GM21737 (cell line): ENCODE data around the gene PIEZO1.

ENCODE experiments used
- ATAC-seq: cut with Tn5 transposase; IDR thresholded peaks from one replicate; pipeline ENCODE4 v1.9.1; 2021; ENCODE audit warnings: mild to moderate bottlenecking, moderate library complexity; ENCODE audit not compliant: unreplicated experiment

PIEZO1 gene

GRCh38 chr16:88754109-88754911 is 30.7 kb downstream of the PIEZO1 start:
- no peak for ATAC-seq

- ATAC-seq, result no peak
These were observed 31.4 kb downstream of the PIEZO1 start for GRCh38 chr16:88753602-88754001.

GRCh38 chr16:88753191-88753590 is 31.8 kb downstream of the PIEZO1 start:
- no peak for ATAC-seq

- no peak for ATAC-seq
These were observed 32.5 kb downstream of the PIEZO1 start for GRCh38 chr16:88752386-88753002.

GRCh38 chr16:88750854-88751253 is 34.2 kb downstream of the PIEZO1 start:
- no peak for ATAC-seq

GRCh38 chr16:88749358-88749757 is 35.7 kb downstream of the PIEZO1 start:
- ATAC-seq, result no peak

GRCh38 chr16:88748364-88748763 is 36.7 kb downstream of the PIEZO1 start:
- ATAC-seq, result no peak

GRCh38 chr16:88747588-88748301 is 37.3 kb downstream of the PIEZO1 start:
- no peak for ATAC-seq

GRCh38 chr16:88746506-88746905 is 38.5 kb downstream of the PIEZO1 start:
- no peak for ATAC-seq

GRCh38 chr16:88744577-88745521 is 40.2 kb downstream of the PIEZO1 start:
- ATAC-seq, result no peak

GRCh38 chr16:88743693-88744576 is 41.1 kb downstream of the PIEZO1 start:
- ATAC-seq, result no peak

GRCh38 chr16:88742896-88743605 is 42.0 kb downstream of the PIEZO1 start:
- ATAC-seq, result no peak

- no peak for ATAC-seq
These were observed 43.7 kb downstream of the PIEZO1 start for GRCh38 chr16:88741368-88741767.

GRCh38 chr16:88740727-88741055 is 44.3 kb downstream of the PIEZO1 start:
- no peak for ATAC-seq

- no peak for ATAC-seq
These were observed 44.9 kb downstream of the PIEZO1 start for GRCh38 chr16:88739977-88740726.

- ATAC-seq, result no peak
These were observed 45.7 kb downstream of the PIEZO1 start for GRCh38 chr16:88739139-88739976.

- no peak for ATAC-seq
These were observed 46.6 kb downstream of the PIEZO1 start for GRCh38 chr16:88738151-88739084.
